Liver (tissue), 9 donors: Measurements from ENCODE around the gene DISC1. TPM values are rescaled to one million over a fixed set of nuclear protein-coding genes. Genes with fewer than 3 reads are reported as not detected.
"Not testable (repeated sequence)": the region's sequence is repeated elsewhere in the genome, so short reads cannot be mapped to it uniquely, and the experiment has no call there.

Experiments used
- DNase-seq: peaks from one replicate; pipeline ENCODE4 v3.0.0-alpha.2; 2017; ENCODE audit warnings: low spot score
- H3K27ac ChIP-seq, 2 donors: one replicate each; pipeline ENCODE4 v1.7.0; 2013; ENCODE audit warnings: inconsistent platforms in 2 of 2, low read length in 2 of 2, control low read depth in 1 of 2, low read depth in 1 of 2, mild to moderate bottlenecking in 1 of 2
- H3K27me3 ChIP-seq, 4 donors: one replicate each; pipeline versions ENCODE4 v1.6.1 to v1.7.0; 2013; ENCODE audit warnings: low read length in 3 of 4, inconsistent platforms in 1 of 4, mild to moderate bottlenecking in 1 of 4, moderate library complexity in 1 of 4; ENCODE audit not compliant: control insufficient read depth in 4 of 4, insufficient read depth in 4 of 4
- H3K36me3 ChIP-seq, 4 donors: one replicate each; pipeline versions ENCODE4 v1.6.1 to v1.7.0; 2013; ENCODE audit warnings: low read length in 3 of 4, mild to moderate bottlenecking in 3 of 4, low read depth in 1 of 4, moderate library complexity in 1 of 4; ENCODE audit not compliant: control insufficient read depth in 4 of 4, insufficient read depth in 3 of 4
- H3K4me1 ChIP-seq, 4 donors: one replicate each; pipeline versions ENCODE4 v1.6.1 to v1.7.0; 2013; ENCODE audit warnings: low read length in 3 of 4, mild to moderate bottlenecking in 3 of 4, moderate library complexity in 1 of 4; ENCODE audit not compliant: control insufficient read depth in 4 of 4, insufficient read depth in 4 of 4
- H3K4me3 ChIP-seq, 3 donors: one replicate each; pipeline versions ENCODE4 v1.6.1 to v1.7.0; 2013; ENCODE audit warnings: low read length in 3 of 3, control low read depth in 1 of 3, low read depth in 1 of 3, mild to moderate bottlenecking in 1 of 3
- H3K9ac ChIP-seq, 2 donors: one replicate each; pipeline ENCODE4 v1.7.0; 2013; ENCODE audit warnings: low read length in 2 of 2, mild to moderate bottlenecking in 2 of 2, moderate library complexity in 2 of 2, control low read depth in 1 of 2, low read depth in 1 of 2
- H3K9me3 ChIP-seq, 4 donors: one replicate each; pipeline versions ENCODE4 v1.6.1 to v1.7.0; 2013; ENCODE audit warnings: low read length in 3 of 4; ENCODE audit not compliant: control insufficient read depth in 4 of 4
- CTCF ChIP-seq: fragments of 150-350 bp; IDR thresholded peaks from 2 replicates; pipeline ENCODE4 v1.5.1; 2017; ENCODE audit warnings: improper control_type of control experiment, low read depth, low read length; ENCODE audit not compliant: missing input control
- EGR1 ChIP-seq, 2 donors: IDR thresholded peaks; 2 replicates each; pipeline ENCODE4 v1.6.1; 2016 to 2018; ENCODE audit warnings: antibody characterized with exemption in 2 of 2, low read depth in 2 of 2
- FOXA2 ChIP-seq: IDR thresholded peaks from 2 replicates; pipeline ENCODE4 v1.6.1; 2016; ENCODE audit warnings: antibody characterized with exemption
- GABPA ChIP-seq, 2 donors: IDR thresholded peaks in 1 of 2; conservative IDR thresholded peaks in 1 of 2; 2 replicates each; pipeline ENCODE4 v1.6.1; 2016; ENCODE audit warnings: antibody characterized with exemption in 2 of 2, mild to moderate bottlenecking in 1 of 2, moderate library complexity in 1 of 2
- HNF4A ChIP-seq, 2 donors: conservative IDR thresholded peaks; 2 replicates each; pipeline ENCODE4 v1.6.1; 2016; ENCODE audit warnings: antibody characterized with exemption in 2 of 2, mild to moderate bottlenecking in 2 of 2
- HNF4G ChIP-seq: IDR thresholded peaks from 2 replicates; pipeline ENCODE4 v1.6.1; 2016; ENCODE audit warnings: antibody characterized with exemption
- JUND ChIP-seq, 2 donors: IDR thresholded peaks; 2 replicates each; pipeline ENCODE4 v1.6.1; 2016; ENCODE audit warnings: antibody characterized with exemption in 2 of 2
- MAX ChIP-seq: IDR thresholded peaks from 2 replicates; pipeline ENCODE4 v1.6.1; 2016; ENCODE audit warnings: antibody characterized with exemption
- NR2F2 ChIP-seq: IDR thresholded peaks from 2 replicates; pipeline ENCODE4 v1.6.1; 2016; ENCODE audit warnings: antibody characterized with exemption
- RAD21 ChIP-seq, 2 donors: IDR thresholded peaks; 2 replicates each; pipeline ENCODE4 v1.6.1; 2016; ENCODE audit warnings: antibody characterized with exemption in 2 of 2, mild to moderate bottlenecking in 2 of 2
- REST ChIP-seq: IDR thresholded peaks from 2 replicates; pipeline ENCODE4 v1.6.1; 2016; ENCODE audit warnings: antibody characterized with exemption, mild to moderate bottlenecking
- RXRA ChIP-seq, 2 donors: IDR thresholded peaks; 2 replicates each; pipeline ENCODE4 v1.6.1; 2017 to 2018; ENCODE audit warnings: antibody characterized with exemption in 2 of 2, mild to moderate bottlenecking in 1 of 2
- SP1 ChIP-seq: IDR thresholded peaks from 2 replicates; pipeline ENCODE4 v1.6.1; 2018; ENCODE audit warnings: antibody characterized with exemption, mild to moderate bottlenecking
- YY1 ChIP-seq: IDR thresholded peaks from 2 replicates; pipeline ENCODE4 v1.6.1; 2016; ENCODE audit warnings: antibody characterized with exemption, mild to moderate bottlenecking
- ZBTB33 ChIP-seq: IDR thresholded peaks from 2 replicates; pipeline ENCODE4 v1.6.1; 2016; ENCODE audit warnings: antibody characterized with exemption
- WGBS: extraction: QIAGEN DNeasy Blood & Tissue Kit; methylation state at CpG from one replicate; pipeline ENCODE4 v1.1.7; 2013; 5-methylcytosine and 5-hydroxymethylcytosine counted together
- polyA plus RNA-seq, 2 donors: library from polyadenylated mRNA; stranded (reverse) in 1 of 2; unstranded in 1 of 2; fragments of 200-250 nt in 1 of 2; fragments of >200 nt in 1 of 2; fragmentation: Nextera tagmentation in 1 of 2; extraction: Ambion mirVana in 1 of 2; gene quantifications; one replicate each; pipeline versions ENCODE4 v1.2.1 to v1.2.3, GENCODE V29; 2013 to 2015
- total RNA-seq, 2 donors: library from RNA; depleted of rRNA; stranded (reverse); fragments of >200 nt; gene quantifications; one replicate each; pipeline ENCODE4 v1.2.3, GENCODE V29; 2014
- donor health status: healthy.
- donor health status: healthy.
- donor health status: healthy.
- donor health status: healthy.
- donor health status: healthy.

DISC1 gene
- total and polyA plus RNA-seq, 4 donors = 0.45 to 6.3 (median 2.3) TPM

- peaks cover 0 to 4% (median 2%) of the 10 kb centered on the region in 4 donors for H3K9me3 ChIP-seq
- no peak for DNase-seq
- WGBS = 77% methylated on average over 4 of the region's 4 CpGs
- no peak overlapping the region for H3K27ac ChIP-seq
- H3K9ac ChIP-seq = no peak overlapping the region
- H3K4me3 ChIP-seq = no peak overlapping the region
- no peaks in the 10 kb centered on the region for H3K4me1 ChIP-seq
- no peaks in the 10 kb centered on the region for H3K36me3 ChIP-seq
- peaks cover 0 to 2% (median 0%) of the 10 kb centered on the region in 4 donors for H3K27me3 ChIP-seq
- TF ChIP-seq YY1 (no peak), FOXA2 (no peak), SP1 (no peak), NR2F2 (no peak), JUND (IDR thresholded peaks at IDR 0.05) (no peak), HNF4G (no peak)
Observed at GRCh38 chr1:231958448-231958847, 331.9 kb downstream of the DISC1 start.

- Histone ChIP-seq H3K27ac (no peak overlapping the region), H3K36me3 (no peaks in the 10 kb centered on the region), H3K4me1 (no peaks in the 10 kb centered on the region), H3K4me3 (no peak overlapping the region), H3K27me3 (peaks cover 0 to 2% (median 0%) of the 10 kb centered on the region in 4 donors), H3K9me3 (peaks cover 0 to 4% (median 2%) of the 10 kb centered on the region in 4 donors), H3K9ac (no peak overlapping the region)
- TF ChIP-seq EGR1 (IDR thresholded peaks at IDR 0.05; ENCODE audit: low read depth in 2 of 2) (no peak), GABPA (IDR thresholded peaks at IDR 0.05 in 1 of 2, conservative IDR thresholded peaks at IDR 0.05 in 1 of 2) (no peak), NR2F2 (no peak), CTCF (no peak), ZBTB33 (no peak), HNF4A (conservative IDR thresholded peaks at IDR 0.05) (no peak), RXRA (IDR thresholded peaks at IDR 0.05) (no peak), RAD21 (IDR thresholded peaks at IDR 0.05) (no peak), FOXA2 (no peak), REST (no peak), MAX (no peak), JUND (IDR thresholded peaks at IDR 0.05) (no peak)
- 89% methylated on average over 6 of the region's 6 CpGs for WGBS
- DNase-seq = no peak
Observed at GRCh38 chr1:231959225-231959884, 332.8 kb downstream of the DISC1 start.

GRCh38 chr1:231961801-231962200, 335.2 kb downstream of the DISC1 start:
- not testable (repeated sequence) for H3K4me3 ChIP-seq, H3K9ac ChIP-seq, H3K9me3 ChIP-seq, H3K4me1 ChIP-seq, H3K27ac ChIP-seq, DNase-seq, H3K36me3 ChIP-seq, H3K27me3 ChIP-seq
- 84% methylated on average over 1 of the region's 1 CpG for WGBS
